Gastrocnemius medialis (tissue), 4 donors: ENCODE results near the gene DPYSL3.

Source experiments
- CTCF ChIP-seq, 5 experiments: fragments of 450-650 bp in 3 of 5; fragments of 200-600 bp in 2 of 5; sonication (generic) in 2 of 5; IDR thresholded peaks in 4 of 5; conservative IDR thresholded peaks in 1 of 5; 1 replicate in 4 of 5; 2 replicates in 1 of 5; pipeline ENCODE4 v1.5.1; 2016 to 2019; ENCODE audit warnings: antibody characterized with exemption in 5 of 5, mild to moderate bottlenecking in 3 of 5, moderate library complexity in 3 of 5
- POLR2A ChIP-seq, 2 donors: fragments of 450-650 bp; IDR thresholded peaks; one replicate each; pipeline ENCODE4 v1.6.1; 2017; ENCODE audit warnings: antibody characterized with exemption in 2 of 2, mild to moderate bottlenecking in 2 of 2, moderate library complexity in 2 of 2

- TF ChIP-seq CTCF (IDR thresholded peaks at IDR 0.05 in 4 of 5, conservative IDR thresholded peaks at IDR 0.05 in 1 of 5) (peak in 3 of 5 experiments; percentile 29 to 46 (median 46)), POLR2A (IDR thresholded peaks at IDR 0.05) (no peak)
Measured at GRCh38 chr5:147391781-147392180, 118.1 kb downstream of the DPYSL3 start.
